ENCODE measurements around the gene CSKMT.
A peak's percentile ranks its signal among the peaks of the same experiment; 100 is the strongest.
"Not testable (repeated sequence)": the region's sequence is repeated elsewhere in the genome, so short reads cannot be mapped to it uniquely, and the experiment has no call there.

CSKMT gene

GRCh38 chr11:62648185-62648966 lies 16.7 kb upstream of the CSKMT start:
- peaks cover 21% of the 10 kb centered on the region for H3K4me1 Mint-ChIP-seq (ENCODE audit: low read depth)

GRCh38 chr11:62648967-62649364 lies 16.1 kb upstream of the CSKMT start:
- no peak overlapping the region for H3K4me3 Mint-ChIP-seq

More at GRCh38 chr11:62648185-62648966, 16.7 kb upstream of the CSKMT start:
- Mint-ChIP-seq H3K36me3 (ENCODE audit: low read depth) (peaks cover 24% of the 10 kb centered on the region), H3K27ac (no peak overlapping the region), H3K27me3 (ENCODE audit: low read depth) (no peaks in the 10 kb centered on the region), H3K4me3 (no peak overlapping the region), H3K9me3 (no peaks in the 10 kb centered on the region)

GRCh38 chr11:62649486-62649885 lies 15.6 kb upstream of the CSKMT start:
- Mint-ChIP-seq H3K36me3 (ENCODE audit: low read depth) (peaks cover 22% of the 10 kb centered on the region), H3K4me3 (no peak overlapping the region), H3K27ac (no peak overlapping the region), H3K4me1 (ENCODE audit: low read depth) (peaks cover 27% of the 10 kb centered on the region), H3K27me3 (ENCODE audit: low read depth) (no peaks in the 10 kb centered on the region), H3K9me3 (no peaks in the 10 kb centered on the region)

More at GRCh38 chr11:62648967-62649364, 16.1 kb upstream of the CSKMT start:
- Mint-ChIP-seq H3K4me1 (ENCODE audit: low read depth) (peaks cover 24% of the 10 kb centered on the region), H3K9me3 (no peaks in the 10 kb centered on the region), H3K36me3 (ENCODE audit: low read depth) (peaks cover 24% of the 10 kb centered on the region), H3K27me3 (ENCODE audit: low read depth) (no peaks in the 10 kb centered on the region), H3K27ac (no peak overlapping the region)

GRCh38 chr11:62650283-62650682 lies 14.8 kb upstream of the CSKMT start:
- peaks cover 19% of the 10 kb centered on the region for H3K36me3 Mint-ChIP-seq (ENCODE audit: low read depth)
- H3K9me3 Mint-ChIP-seq; H3K27ac Mint-ChIP-seq; H3K4me3 Mint-ChIP-seq; H3K27me3 Mint-ChIP-seq (ENCODE audit: low read depth): not testable (repeated sequence)
- peaks cover 31% of the 10 kb centered on the region for H3K4me1 Mint-ChIP-seq (ENCODE audit: low read depth)

- Mint-ChIP-seq H3K9me3 (no peaks in the 10 kb centered on the region), H3K27me3 (ENCODE audit: low read depth) (no peaks in the 10 kb centered on the region), H3K36me3 (ENCODE audit: low read depth) (peaks cover 13% of the 10 kb centered on the region), H3K4me3 (peak overlapping the region; percentile 91), H3K4me1 (ENCODE audit: low read depth) (peaks cover 24% of the 10 kb centered on the region), H3K27ac (peak overlapping the region; percentile 88)
Measured at GRCh38 chr11:62652161-62653006, 12.7 kb upstream of the CSKMT start.

GRCh38 chr11:62654297-62654696 lies 10.8 kb upstream of the CSKMT start:
- H3K4me3 Mint-ChIP-seq: peak overlapping the region; percentile 45
- peak overlapping the region; percentile 72 for H3K27ac Mint-ChIP-seq
- H3K9me3 Mint-ChIP-seq: no peaks in the 10 kb centered on the region
- H3K27me3 Mint-ChIP-seq (ENCODE audit: low read depth): no peaks in the 10 kb centered on the region
- peaks cover 9% of the 10 kb centered on the region for H3K36me3 Mint-ChIP-seq (ENCODE audit: low read depth)
- peaks cover 24% of the 10 kb centered on the region for H3K4me1 Mint-ChIP-seq (ENCODE audit: low read depth)

- H3K4me1 Mint-ChIP-seq (ENCODE audit: low read depth): peaks cover 21% of the 10 kb centered on the region
- no peaks in the 10 kb centered on the region for H3K27me3 Mint-ChIP-seq (ENCODE audit: low read depth)
- H3K27ac Mint-ChIP-seq: no peak overlapping the region
- no peaks in the 10 kb centered on the region for H3K9me3 Mint-ChIP-seq
- peaks cover 4% of the 10 kb centered on the region for H3K36me3 Mint-ChIP-seq (ENCODE audit: low read depth)
- no peak overlapping the region for H3K4me3 Mint-ChIP-seq
Measured at GRCh38 chr11:62656796-62657429, 8.2 kb upstream of the CSKMT start.

- Mint-ChIP-seq H3K36me3 (ENCODE audit: low read depth) (peaks cover 24% of the 10 kb centered on the region), H3K9me3 (no peaks in the 10 kb centered on the region), H3K4me3 (peak overlapping the region; percentile 96), H3K27ac (peak overlapping the region; percentile 88), H3K27me3 (ENCODE audit: low read depth) (no peaks in the 10 kb centered on the region), H3K4me1 (ENCODE audit: low read depth) (peaks cover 18% of the 10 kb centered on the region)
Measured at GRCh38 chr11:62664405-62665074, 572 bp upstream of the CSKMT start.

DNA sequence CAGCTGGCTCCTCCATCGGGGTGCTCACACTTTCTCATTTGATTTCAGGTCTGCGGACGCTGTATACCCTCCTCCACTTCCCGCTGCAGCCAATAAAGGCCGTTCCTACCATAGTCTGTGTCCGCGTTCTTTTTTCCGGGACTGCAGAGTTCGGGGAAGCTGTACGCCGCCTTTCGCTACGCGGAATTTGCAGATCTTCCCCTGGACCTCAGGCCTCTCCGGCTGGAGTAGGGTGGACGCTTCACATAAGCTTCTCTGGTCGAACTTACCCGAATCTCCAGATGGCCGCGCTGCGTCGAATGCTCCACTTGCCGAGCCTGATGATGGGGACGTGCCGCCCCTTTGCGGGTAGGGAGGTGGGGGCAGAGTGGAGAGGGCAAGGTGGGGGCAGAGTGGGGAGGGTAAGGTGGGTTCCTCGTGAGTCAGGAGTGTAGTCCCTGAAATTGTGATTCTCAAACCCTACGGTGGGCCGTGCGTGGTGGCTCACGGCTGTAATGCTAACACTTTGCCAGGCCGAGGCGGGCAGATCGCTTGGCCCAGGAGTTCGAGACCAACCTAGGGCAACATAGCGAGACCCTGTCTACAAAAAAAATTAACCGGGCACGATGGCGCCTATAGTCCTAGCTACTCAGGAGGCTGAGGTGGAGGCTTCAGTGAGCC lies 617 bp downstream of the CSKMT start:
- no peaks in the 10 kb centered on the region for H3K27me3 Mint-ChIP-seq (ENCODE audit: low read depth)
- peaks cover 25% of the 10 kb centered on the region for H3K4me1 Mint-ChIP-seq (ENCODE audit: low read depth)
- H3K36me3 Mint-ChIP-seq (ENCODE audit: low read depth): peaks cover 24% of the 10 kb centered on the region
- H3K9me3 Mint-ChIP-seq: no peaks in the 10 kb centered on the region
- H3K4me3 Mint-ChIP-seq: peak overlapping the region; percentile 96
- peak overlapping the region; percentile 88 for H3K27ac Mint-ChIP-seq

DNA sequence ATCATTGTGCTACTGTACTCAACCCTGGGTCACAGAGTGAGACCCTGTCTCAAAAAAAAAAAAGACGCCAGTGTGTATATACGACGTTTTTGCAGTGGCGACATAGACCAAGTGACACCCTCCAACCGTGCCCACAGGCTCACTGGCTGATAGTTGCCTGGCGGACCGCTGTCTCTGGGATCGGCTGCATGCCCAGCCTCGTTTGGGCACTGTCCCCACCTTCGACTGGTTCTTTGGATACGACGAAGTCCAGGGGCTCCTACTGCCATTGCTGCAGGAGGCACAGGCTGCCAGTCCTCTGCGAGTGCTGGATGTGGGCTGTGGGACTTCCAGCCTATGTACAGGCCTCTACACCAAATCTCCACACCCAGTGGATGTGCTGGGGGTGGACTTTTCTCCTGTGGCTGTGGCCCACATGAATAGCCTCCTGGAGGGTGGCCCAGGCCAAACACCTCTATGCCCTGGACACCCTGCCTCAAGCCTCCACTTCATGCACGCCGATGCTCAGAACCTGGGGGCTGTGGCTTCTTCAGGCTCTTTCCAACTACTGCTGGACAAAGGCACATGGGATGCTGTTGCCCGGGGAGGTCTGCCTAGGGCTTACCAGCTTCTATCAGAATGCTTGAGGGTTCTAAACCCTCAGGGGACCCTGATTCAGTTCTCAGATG lies 1.3 kb downstream of the CSKMT start:
- H3K4me1 Mint-ChIP-seq (ENCODE audit: low read depth): peaks cover 25% of the 10 kb centered on the region
- peak overlapping the region; percentile 88 for H3K27ac Mint-ChIP-seq
- peak overlapping the region; percentile 96 for H3K4me3 Mint-ChIP-seq
- no peaks in the 10 kb centered on the region for H3K9me3 Mint-ChIP-seq
- peaks cover 25% of the 10 kb centered on the region for H3K36me3 Mint-ChIP-seq (ENCODE audit: low read depth)
- no peaks in the 10 kb centered on the region for H3K27me3 Mint-ChIP-seq (ENCODE audit: low read depth)

- Mint-ChIP-seq H3K36me3 (ENCODE audit: low read depth) (peaks cover 31% of the 10 kb centered on the region), H3K27me3 (ENCODE audit: low read depth) (no peaks in the 10 kb centered on the region), H3K27ac (no peak overlapping the region), H3K4me1 (ENCODE audit: low read depth) (peaks cover 27% of the 10 kb centered on the region), H3K9me3 (no peaks in the 10 kb centered on the region), H3K4me3 (peak overlapping the region; percentile 96)
Measured at GRCh38 chr11:62667460-62667859, 2.3 kb downstream of the CSKMT start.

- peak overlapping the region; percentile 51 for H3K4me3 Mint-ChIP-seq
- peak overlapping the region; percentile 84 for H3K27ac Mint-ChIP-seq
- peaks cover 27% of the 10 kb centered on the region for H3K4me1 Mint-ChIP-seq (ENCODE audit: low read depth)
- no peaks in the 10 kb centered on the region for H3K27me3 Mint-ChIP-seq (ENCODE audit: low read depth)
- no peaks in the 10 kb centered on the region for H3K9me3 Mint-ChIP-seq
- H3K36me3 Mint-ChIP-seq (ENCODE audit: low read depth): peaks cover 24% of the 10 kb centered on the region
Measured at GRCh38 chr11:62669420-62670161, 4.5 kb downstream of the CSKMT start.

- H3K4me1 Mint-ChIP-seq (ENCODE audit: low read depth): peaks cover 31% of the 10 kb centered on the region
- peak overlapping the region; percentile 91 for H3K4me3 Mint-ChIP-seq
- H3K27ac Mint-ChIP-seq: peak overlapping the region; percentile 91
- H3K9me3 Mint-ChIP-seq: no peaks in the 10 kb centered on the region
- no peaks in the 10 kb centered on the region for H3K27me3 Mint-ChIP-seq (ENCODE audit: low read depth)
- peaks cover 22% of the 10 kb centered on the region for H3K36me3 Mint-ChIP-seq (ENCODE audit: low read depth)
Measured at GRCh38 chr11:62671236-62671607, 6.1 kb downstream of the CSKMT start.

Measured in T-helper 1 cell treated with Interleukin-12 subunit alpha and Interleukin-12 subunit beta and Interleukin-4 antibody, amounts not matched to agents 30 μg/mL and 1 μg/mL, for 36 hours (primary cell).